IMR-90 (cell line): Measurements from ENCODE around the gene SLC25A6. TPM values are rescaled to one million over a fixed set of nuclear protein-coding genes. Genes with fewer than 3 reads are reported as not detected.

Experiments used
- ATAC-seq: fragments of 200-7000 bp; cut with Tn5 transposase; 2 replicates; pipeline ENCODE4 v1.9.1; 2020; ENCODE audit warnings: low read depth, mild to moderate bottlenecking, moderate library complexity
- BruUV-seq: library from RNA; stranded (reverse); fragments of 400-500 nt; replicated peaks from 2 replicates; lab custom pipeline; 2021; lab: Mats Ljungman, UMichigan
- CTCF ChIA-PET: fragments of 300-600 bp; formaldehyde crosslinking; extraction: SDS; loops from one replicate; lab custom pipeline; 2021; ENCODE audit warnings: antibody characterized with exemption; lab: Yijun Ruan, JAX
- POLR2A ChIA-PET: fragments of 300-600 bp; sonication (Branson Sonifier 250); formaldehyde crosslinking; loops from one replicate; lab custom pipeline; 2022; ENCODE audit warnings: antibody characterized with exemption; ENCODE audit not compliant: unreplicated experiment; lab: Charles Lee
- DNase-seq: peaks from one replicate; pipeline ENCODE4 v3.0.0; 2013
- H2AFZ ChIP-seq: replicated peaks from 2 replicates; pipeline ENCODE3; 2013; ENCODE audit warnings: low read length, mild to moderate bottlenecking; ENCODE audit not compliant: poor library complexity
- H2AK5ac ChIP-seq: 2 replicates; pipeline ENCODE4 v1.6.1; 2013; ENCODE audit warnings: low read depth, low read length, inconsistent platforms
- H2AK9ac ChIP-seq: replicated peaks from 2 replicates; pipeline ENCODE3; 2013; ENCODE audit warnings: mild to moderate bottlenecking, low read depth, low read length, moderate library complexity; ENCODE audit not compliant: poor library complexity
- H2BK120ac ChIP-seq: 2 replicates; pipeline ENCODE4 v1.6.1; 2013; ENCODE audit warnings: low read depth, low read length, inconsistent platforms
- H2BK15ac ChIP-seq: 3 replicates; pipeline ENCODE4 v1.6.1; 2013; ENCODE audit warnings: low read depth, low read length, inconsistent platforms
- H2BK20ac ChIP-seq: 2 replicates; pipeline ENCODE4 v1.6.1; 2013; ENCODE audit warnings: low read depth, mild to moderate bottlenecking, inconsistent platforms, low read length, moderate library complexity
- H2BK5ac ChIP-seq: 2 replicates; pipeline ENCODE4 v1.6.1; 2013; ENCODE audit warnings: mild to moderate bottlenecking, low read depth, low read length, inconsistent platforms; ENCODE audit not compliant: poor library complexity, severe bottlenecking
- H3K14ac ChIP-seq: replicated peaks from 2 replicates; pipeline ENCODE4 v1.6.1; 2013; ENCODE audit warnings: low read depth, low read length, inconsistent platforms
- H3K18ac ChIP-seq: 2 replicates; pipeline ENCODE4 v1.6.1; 2013; ENCODE audit warnings: low read depth, low read length, control low read depth
- H3K23ac ChIP-seq: 2 replicates; pipeline ENCODE4 v1.6.1; 2013; ENCODE audit warnings: low read depth, low read length, inconsistent platforms
- H3K27ac ChIP-seq: 2 replicates; pipeline ENCODE4 v1.5.1; 2013; ENCODE audit warnings: mild to moderate bottlenecking, control low read depth, low read length; ENCODE audit not compliant: insufficient read depth
- H3K27me3 ChIP-seq: 2 replicates; pipeline ENCODE4 v1.6.1; 2013; ENCODE audit warnings: low read length; ENCODE audit not compliant: control insufficient read depth, insufficient read depth
- H3K36me3 ChIP-seq: 2 replicates; pipeline ENCODE4 v1.6.1; 2013; ENCODE audit warnings: low read length, mixed read lengths; ENCODE audit not compliant: control insufficient read depth, insufficient read depth
- H3K4ac ChIP-seq: 2 replicates; pipeline ENCODE4 v1.6.1; 2013; ENCODE audit warnings: low read depth, low read length, inconsistent platforms
- H3K4me1 ChIP-seq: 2 replicates; pipeline ENCODE4 v1.6.1; 2013; ENCODE audit warnings: low read length, mixed read lengths; ENCODE audit not compliant: control insufficient read depth, insufficient read depth
- H3K4me2 ChIP-seq: 2 replicates; pipeline ENCODE4 v1.6.1; 2013; ENCODE audit warnings: low read depth, mild to moderate bottlenecking, control low read depth, low read length, moderate library complexity
- H3K4me3 ChIP-seq: 2 replicates; pipeline ENCODE4 v1.5.1; 2013; ENCODE audit warnings: low read depth, mild to moderate bottlenecking, control low read depth, low read length, moderate library complexity; ENCODE audit not compliant: insufficient read depth
- H3K56ac ChIP-seq: 2 replicates; pipeline ENCODE4 v1.6.1; 2013; ENCODE audit warnings: low read length, inconsistent platforms; ENCODE audit not compliant: insufficient read depth; ENCODE audit errors: extremely low read depth
- H3K79me1 ChIP-seq, 2 experiments: 2 replicates each; pipeline ENCODE4 v1.6.1; 2013; ENCODE audit warnings: low read length in 2 of 2, inconsistent platforms in 1 of 2, low read depth in 1 of 2
- H3K9ac ChIP-seq: 2 replicates; pipeline ENCODE4 v1.6.1; 2013; ENCODE audit warnings: low read depth, low read length, control low read depth
- H3K9me1 ChIP-seq: 2 replicates; pipeline ENCODE4 v1.6.1; 2013; ENCODE audit warnings: low read length, inconsistent platforms; ENCODE audit not compliant: insufficient read depth
- H3K9me3 ChIP-seq: 2 replicates; pipeline ENCODE4 v1.6.1; 2013; ENCODE audit warnings: low read length; ENCODE audit not compliant: control insufficient read depth, insufficient read depth
- H4K20me1 ChIP-seq: 2 replicates; pipeline ENCODE4 v1.6.1; 2013; ENCODE audit warnings: low read length, inconsistent platforms; ENCODE audit not compliant: insufficient read depth
- H4K5ac ChIP-seq: 2 replicates; pipeline ENCODE4 v1.6.1; 2013; ENCODE audit warnings: mild to moderate bottlenecking, low read depth, low read length, control low read depth
- H4K8ac ChIP-seq, 2 experiments: 2 replicates each; pipeline ENCODE4 v1.6.1; 2013; ENCODE audit warnings: low read depth in 2 of 2, low read length in 2 of 2, control low read depth in 1 of 2, inconsistent platforms in 1 of 2
- H4K91ac ChIP-seq: 2 replicates; pipeline ENCODE4 v1.6.1; 2013; ENCODE audit warnings: low read depth, low read length, inconsistent platforms; ENCODE audit not compliant: insufficient read depth
- FOS ChIP-seq: fragments of 150-350 bp; IDR thresholded peaks from 2 replicates; pipeline ENCODE4 v1.6.1; 2016; ENCODE audit warnings: low read depth, low read length
- MAFK ChIP-seq: IDR thresholded peaks from 2 replicates; pipeline ENCODE4 v1.6.1; 2012; ENCODE audit warnings: low read depth, low read length, improper control_type of control experiment
- MXI1 ChIP-seq: IDR thresholded peaks from 2 replicates; pipeline ENCODE4 v1.6.1; 2012; ENCODE audit warnings: low read depth, mild to moderate bottlenecking, low read length, moderate library complexity, borderline replicate concordance
- POLR2A ChIP-seq: IDR thresholded peaks from 2 replicates; pipeline ENCODE4 v1.6.1; 2012; ENCODE audit warnings: mild to moderate bottlenecking, low read depth, low read length
- WGBS, 2 experiments: methylation state at CpG; one replicate each; pipeline versions ENCODE4 v1.1.5 to v1.1.7; 2013; ENCODE audit warnings: missing lambda C conversion rate in 2 of 2; ENCODE audit not compliant: insufficient read length in 1 of 2; ENCODE audit errors: extremely low coverage in 2 of 2; 5-methylcytosine and 5-hydroxymethylcytosine counted together
- dilution Hi-C: fragments of 300-500 bp; cut with HindIII; formaldehyde crosslinking; loops from one replicate; pipeline ENCODE4 v1.14.3; 2018; ENCODE audit warnings: low sequenced_read_pairs; ENCODE audit not compliant: unreplicated experiment
- in situ Hi-C: fragments of 300-500 bp; cut with MboI; formaldehyde crosslinking; loops from 3 replicates; pipeline ENCODE4 v1.14.3; 2019; ENCODE audit warnings: low sequenced_read_pairs, inconsistent platforms, mixed read lengths
- intact Hi-C: fragments of 100-400 bp; cut with micrococcal nuclease; formaldehyde crosslinking; loops from 2 replicates; pipeline ENCODE4 v1.10.0; 2022
- polyA plus RNA-seq, 3 experiments: library from polyadenylated mRNA; depleted of rRNA; stranded (reverse); fragments of >200 nt; gene quantifications; 2 replicates each; pipeline ENCODE4 v1.2.3, GENCODE V29; 2012; ENCODE audit warnings: low replicate concordance in 1 of 3
- total RNA-seq: library from RNA; depleted of rRNA; stranded (reverse); fragments of >200 nt; gene quantifications from 2 replicates; pipeline ENCODE4 v1.2.3, GENCODE V29; 2012

The SLC25A6 gene
- total and polyA plus RNA-seq, 2 of the 4 experiments (the other 2 are of a cell fraction): 166 to 565 TPM

- no peak for TF ChIP-seq FOS
- TF ChIP-seq POLR2A: no peak
Measured at GRCh38 chrX:1419545-1420355, 27.8 kb upstream of the SLC25A6 start (continued).

- Histone ChIP-seq H3K4me3 (no peak overlapping the region), H3K9ac (no peak overlapping the region), H2BK120ac (no peak overlapping the region), H3K36me3 (peaks cover 67% of the 10 kb centered on the region), H3K27me3 (no peaks in the 10 kb centered on the region), H3K4me2 (no peak overlapping the region), H4K20me1 (no peaks in the 10 kb centered on the region; the same call in 1 of the 2 replicates), H3K4me1 (no peaks in the 10 kb centered on the region), H2BK15ac (no peak overlapping the region), H4K91ac (no peak overlapping the region), H2AK9ac (no peak overlapping the region), H3K79me1 (no peaks in the 10 kb centered on the region; a peak in 1 of 4 replicates), H3K56ac (no peak overlapping the region), H3K9me3 (peaks cover 27% of the 10 kb centered on the region), H2AFZ (no peak overlapping the region), H4K5ac (no peak overlapping the region), H3K18ac (no peak overlapping the region), H4K8ac (no peak overlapping the region), H3K14ac (no peak overlapping the region), H3K4ac (no peak overlapping the region), H2AK5ac (no peak overlapping the region), H3K9me1 (0 out of 2 replicates have a peak, but pooled peaks cover 6% of the 10 kb centered on the region), H3K23ac (no peak overlapping the region), H2BK5ac (no peak overlapping the region), H2BK20ac (no peak overlapping the region), H3K27ac (no peak overlapping the region)
- ChIA-PET POLR2A (no interaction called here), CTCF (no interaction called here)
- ATAC-seq: no peak
- DNase-seq: no peak
- 97% methylated on average over 15 of the region's 29 CpGs; no CpG with 5 or more reads in 1 of the 2 experiments for WGBS, 2 experiments
- in situ Hi-C loops (no loop called here), intact Hi-C loops (no loop called here), dilution Hi-C loops (no loop called here)
- no peak for TF ChIP-seq MAFK
- no peak for TF ChIP-seq POLR2A
- no peak for TF ChIP-seq MXI1
- BruUV-seq: no TSS peak
Measured at GRCh38 chrX:1418901-1419544, 27.1 kb upstream of the SLC25A6 start.
